M059J (cell line): ENCODE results near the gene NR3C2. TPM values are rescaled to one million over a fixed set of nuclear protein-coding genes. Genes with fewer than 3 reads are reported as not detected.
A peak's percentile ranks its signal among the peaks of the same experiment; 100 is the strongest.
"Not testable (repeated sequence)": the region's sequence is repeated elsewhere in the genome, so short reads cannot be mapped to it uniquely, and the experiment has no call there.

Experiments used
- DNase-seq: peaks from one replicate; pipeline ENCODE4 v3.0.0-alpha.2; 2012; ENCODE audit warnings: low read depth
- total RNA-seq: library from RNA; depleted of rRNA; stranded (reverse); fragments of >200 nt; shearing (Covaris generic); gene quantifications from 2 replicates; pipeline ENCODE4 v1.2.3, GENCODE V29; 2014

NR3C2 gene
- total RNA-seq, 1 experiment from 2014 or later, result 0.15 TPM

- no peak for DNase-seq
Measured at GRCh38 chr4:148369919-148370318, 72.3 kb downstream of the NR3C2 start.

GRCh38 chr4:148367756-148368155, 74.5 kb downstream of the NR3C2 start:
- no peak for DNase-seq

- no peak for DNase-seq
Measured at GRCh38 chr4:148366251-148366650, 76.0 kb downstream of the NR3C2 start.

GRCh38 chr4:148364525-148364924, 77.7 kb downstream of the NR3C2 start:
- no peak for DNase-seq

GRCh38 chr4:148359769-148360168, 82.4 kb downstream of the NR3C2 start:
- no peak for DNase-seq

- no peak for DNase-seq
Measured at GRCh38 chr4:148355442-148356123, 86.6 kb downstream of the NR3C2 start.

- no peak for DNase-seq
Measured at GRCh38 chr4:148354186-148354585, 88.0 kb downstream of the NR3C2 start.

GRCh38 chr4:148353571-148353970, 88.6 kb downstream of the NR3C2 start:
- no peak for DNase-seq

- no peak for DNase-seq
Measured at GRCh38 chr4:148349153-148349552, 93.1 kb downstream of the NR3C2 start.

GRCh38 chr4:148346657-148347056, 95.6 kb downstream of the NR3C2 start:
- no peak for DNase-seq

- no peak for DNase-seq
Measured at GRCh38 chr4:148345509-148345908, 96.7 kb downstream of the NR3C2 start.

- no peak for DNase-seq
Measured at GRCh38 chr4:148344941-148345340, 97.3 kb downstream of the NR3C2 start.

- DNase-seq, result no peak
Measured at GRCh38 chr4:148344352-148344751, 97.9 kb downstream of the NR3C2 start.

GRCh38 chr4:148341980-148342800, 100.0 kb downstream of the NR3C2 start:
- no peak for DNase-seq

- DNase-seq, result no peak
Measured at GRCh38 chr4:148335133-148335532, 107.1 kb downstream of the NR3C2 start.

GRCh38 chr4:148333265-148333664, 108.9 kb downstream of the NR3C2 start:
- DNase-seq, result no peak

GRCh38 chr4:148332486-148332885, 109.7 kb downstream of the NR3C2 start:
- no peak for DNase-seq

- DNase-seq, result no peak
Measured at GRCh38 chr4:148330724-148331123, 111.5 kb downstream of the NR3C2 start.

GRCh38 chr4:148330161-148330560, 112.1 kb downstream of the NR3C2 start:
- no peak for DNase-seq

- DNase-seq, result no peak
Measured at GRCh38 chr4:148329751-148330150, 112.5 kb downstream of the NR3C2 start.

GRCh38 chr4:148327683-148328082, 114.5 kb downstream of the NR3C2 start:
- DNase-seq, result no peak

GRCh38 chr4:148323316-148323715, 118.9 kb downstream of the NR3C2 start:
- not testable (repeated sequence) for DNase-seq

GRCh38 chr4:148315049-148315448, 127.2 kb downstream of the NR3C2 start:
- peak; percentile 76 for DNase-seq
